ENCODE results near the gene ENSA.

ENSA gene

GRCh38 chr1:150615346-150616201 is 13.8 kb downstream of the ENSA start:
- DNase-seq, result peak in 1 of 2 donors; percentile 20
- no peaks in the 10 kb centered on the region for H3K9me3 ChIP-seq
- intact Hi-C loops (cut with DNase I; ENCODE audit: low total_unique reads), result no loop called here
- H3K4me1 ChIP-seq, result peaks cover 5 to 63% (median 49%) of the 10 kb centered on the region in 4 donors
- TF ChIP-seq, protein P1, sequence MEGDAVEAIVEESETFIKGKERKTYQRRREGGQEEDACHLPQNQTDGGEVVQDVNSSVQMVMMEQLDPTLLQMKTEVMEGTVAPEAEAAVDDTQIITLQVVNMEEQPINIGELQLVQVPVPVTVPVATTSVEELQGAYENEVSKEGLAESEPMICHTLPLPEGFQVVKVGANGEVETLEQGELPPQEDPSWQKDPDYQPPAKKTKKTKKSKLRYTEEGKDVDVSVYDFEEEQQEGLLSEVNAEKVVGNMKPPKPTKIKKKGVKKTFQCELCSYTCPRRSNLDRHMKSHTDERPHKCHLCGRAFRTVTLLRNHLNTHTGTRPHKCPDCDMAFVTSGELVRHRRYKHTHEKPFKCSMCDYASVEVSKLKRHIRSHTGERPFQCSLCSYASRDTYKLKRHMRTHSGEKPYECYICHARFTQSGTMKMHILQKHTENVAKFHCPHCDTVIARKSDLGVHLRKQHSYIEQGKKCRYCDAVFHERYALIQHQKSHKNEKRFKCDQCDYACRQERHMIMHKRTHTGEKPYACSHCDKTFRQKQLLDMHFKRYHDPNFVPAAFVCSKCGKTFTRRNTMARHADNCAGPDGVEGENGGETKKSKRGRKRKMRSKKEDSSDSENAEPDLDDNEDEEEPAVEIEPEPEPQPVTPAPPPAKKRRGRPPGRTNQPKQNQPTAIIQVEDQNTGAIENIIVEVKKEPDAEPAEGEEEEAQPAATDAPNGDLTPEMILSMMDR (IDR thresholded peaks at IDR 0.05), result no peak
- H3K36me3 ChIP-seq, result peaks cover 0 to 31% (median 24%) of the 10 kb centered on the region in 3 donors
- H3K27me3 ChIP-seq, result no peaks in the 10 kb centered on the region
- peak overlapping the region in 1 of 2 donors; percentile 60 for H3K27ac ChIP-seq
- no peak overlapping the region for H3K4me3 ChIP-seq

DNA sequence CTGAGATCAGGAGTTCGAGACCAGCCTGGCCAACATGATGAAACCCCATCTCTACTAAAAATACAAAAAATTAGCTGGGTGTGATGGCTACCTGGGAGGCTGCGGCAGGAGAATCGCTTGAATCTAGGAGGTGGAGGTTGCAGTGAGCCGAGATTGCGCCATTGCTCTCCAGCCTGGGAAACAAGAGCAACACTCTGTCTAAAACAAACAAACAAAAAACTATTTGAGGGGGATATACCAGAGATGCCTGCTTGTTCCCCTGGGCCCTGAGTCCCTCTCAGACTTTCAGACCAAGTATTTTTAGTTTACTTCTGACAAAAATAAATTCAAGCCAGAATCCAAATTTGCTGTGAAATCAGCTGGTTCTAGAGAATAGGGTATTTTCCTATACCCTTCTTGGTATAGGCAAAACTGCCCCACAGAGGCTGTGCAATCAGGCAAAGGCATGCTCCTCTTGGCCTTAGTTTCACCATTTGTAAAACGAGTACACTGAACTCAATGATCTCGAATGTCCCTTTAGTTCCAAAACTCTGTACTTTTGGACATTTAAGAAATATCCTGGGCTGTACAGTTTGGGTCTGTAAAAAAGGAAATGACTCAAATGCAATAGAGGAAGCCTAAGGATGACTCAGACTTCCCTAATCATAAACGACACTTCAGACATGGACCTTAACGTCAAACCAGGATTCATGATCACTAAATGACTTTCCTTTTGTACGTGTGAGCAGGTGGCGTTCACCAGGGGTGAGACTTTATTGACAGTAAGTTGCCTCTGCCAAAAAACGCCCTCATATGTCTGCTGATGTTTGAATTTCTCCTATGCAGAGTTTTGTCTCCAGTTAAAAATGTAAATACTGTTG is 16.1 kb downstream of the ENSA start:
- intact Hi-C loops (cut with DNase I; ENCODE audit: low total_unique reads), result no loop called here
- DNase-seq, result peak in 1 of 2 donors; percentile 64
- Histone ChIP-seq H3K27ac (peak overlapping the region; percentile 60 to 78), H3K4me1 (peaks cover 5 to 63% (median 42%) of the 10 kb centered on the region in 4 donors), H3K36me3 (peaks cover 0 to 21% (median 18%) of the 10 kb centered on the region in 3 donors), H3K9me3 (no peaks in the 10 kb centered on the region), H3K27me3 (no peaks in the 10 kb centered on the region), H3K4me3 (peak overlapping the region; percentile 5 to 18)
- TF ChIP-seq, protein P1 (IDR thresholded peaks at IDR 0.05), result no peak

GRCh38 chr1:150612014-150612345 is 17.4 kb downstream of the ENSA start:
- peak in 1 of 2 donors; percentile 21 for DNase-seq

GRCh38 chr1:150610576-150610975 is 18.8 kb downstream of the ENSA start:
- intact Hi-C loops (cut with DNase I; ENCODE audit: low total_unique reads), result no loop called here
- H3K9me3 ChIP-seq, result no peaks in the 10 kb centered on the region
- TF ChIP-seq, protein P1 (IDR thresholded peaks at IDR 0.05), result no peak
- no peak overlapping the region for H3K4me3 ChIP-seq
- peak in 1 of 2 donors; percentile 37 for DNase-seq
- peaks cover 5 to 63% (median 42%) of the 10 kb centered on the region in 4 donors for H3K4me1 ChIP-seq
- no peaks in the 10 kb centered on the region for H3K36me3 ChIP-seq
- peak overlapping the region; percentile 60 to 78 for H3K27ac ChIP-seq
- H3K27me3 ChIP-seq, result no peaks in the 10 kb centered on the region

More at GRCh38 chr1:150612014-150612345, 17.4 kb downstream of the ENSA start:
- Histone ChIP-seq H3K27ac (peak overlapping the region; percentile 60 to 78), H3K9me3 (no peaks in the 10 kb centered on the region), H3K4me3 (no peak overlapping the region), H3K36me3 (peaks cover 0 to 9% (median 8%) of the 10 kb centered on the region in 3 donors), H3K27me3 (no peaks in the 10 kb centered on the region), H3K4me1 (peaks cover 5 to 63% (median 42%) of the 10 kb centered on the region in 4 donors)
- intact Hi-C loops (cut with DNase I; ENCODE audit: low total_unique reads), result no loop called here
- TF ChIP-seq, protein P1 (IDR thresholded peaks at IDR 0.05), result no peak

DNA sequence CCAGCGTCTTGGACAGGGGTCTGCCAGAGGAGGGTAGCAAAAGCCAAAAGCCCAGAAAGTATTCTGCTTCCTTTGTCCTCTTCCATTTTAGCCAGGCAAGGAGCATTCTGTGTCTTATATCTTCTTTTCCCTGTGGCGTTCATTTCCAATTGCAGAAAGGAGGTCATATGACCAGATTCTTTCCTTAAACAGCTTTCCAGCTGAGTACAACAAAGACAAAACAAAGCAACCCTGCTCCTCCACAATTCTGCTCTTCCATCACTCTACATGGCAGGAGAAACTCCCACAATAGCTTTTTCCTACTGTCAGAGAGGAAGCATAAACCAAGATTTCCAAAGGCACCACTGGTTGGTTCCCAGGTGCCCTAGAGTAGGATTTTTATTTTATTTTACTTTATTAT is 19.7 kb downstream of the ENSA start:
- Histone ChIP-seq H3K9me3 (no peaks in the 10 kb centered on the region), H3K27ac (peak overlapping the region; percentile 2 to 60), H3K4me1 (peaks cover 5 to 62% (median 45%) of the 10 kb centered on the region in 4 donors), H3K4me3 (no peak overlapping the region), H3K27me3 (no peaks in the 10 kb centered on the region), H3K36me3 (no peaks in the 10 kb centered on the region)
- intact Hi-C loops (cut with DNase I; ENCODE audit: low total_unique reads), result no loop called here
- TF ChIP-seq, protein P1 (IDR thresholded peaks at IDR 0.05), result no peak
- DNase-seq, result peak in 1 of 2 donors; percentile 51

Measured in tibial artery (tissue), 4 donors.